Pancreas (tissue), 10 donors: ENCODE measurements around the gene IP6K3. TPM values are rescaled to one million over a fixed set of nuclear protein-coding genes. Genes with fewer than 3 reads are reported as not detected.

Experiments used
- ATAC-seq, 4 donors: fragments of 200-7000 bp; cut with Tn5 transposase; one replicate each; pipeline versions ENCODE4 v1.8.0 to v1.9.1; 2020; ENCODE audit warnings: mild to moderate bottlenecking in 4 of 4, moderate library complexity in 4 of 4
- DNase-seq, 6 donors: peaks; one replicate each; pipeline ENCODE4 v3.0.0-alpha.2; 2020
- FAIRE-seq: peaks from 2 replicates; lab custom pipeline; 2012; peaks lifted over from hg19 to GRCh38; lab: Jason Lieb, UNC
- H3K27ac ChIP-seq, 4 donors: fragments of 200-600 bp; sonication (generic); 1 replicate in 3 of 4; 2 replicates in 1 of 4; pipeline versions ENCODE4 v1.5.0 to v1.8.0; 2020
- H3K27me3 ChIP-seq, 4 donors: fragments of 200-600 bp; one replicate each; pipeline ENCODE4 v1.8.0; 2021
- H3K36me3 ChIP-seq, 3 donors: fragments of 200-600 bp; sonication (generic) in 1 of 3; one replicate each; pipeline versions ENCODE4 v1.5.0 to v1.8.0; 2020 to 2021
- H3K4me1 ChIP-seq, 3 donors: fragments of 200-600 bp; one replicate each; pipeline ENCODE4 v1.8.0; 2021
- H3K4me3 ChIP-seq, 4 donors: fragments of 200-600 bp; sonication (generic) in 2 of 4; one replicate each; pipeline versions ENCODE4 v1.5.0 to v1.8.0; 2020 to 2021
- H3K9me3 ChIP-seq, 4 donors: fragments of 200-600 bp; one replicate each; pipeline ENCODE4 v1.8.0; 2021
- CTCF ChIP-seq, 4 donors: fragments of 200-600 bp; sonication (generic) in 3 of 4; IDR thresholded peaks; one replicate each; pipeline versions ENCODE4 v1.5.0 to v1.8.0; 2021; ENCODE audit warnings: antibody characterized with exemption in 4 of 4
- WGBS, 2 donors: extraction: QIAGEN DNeasy Blood & Tissue Kit; methylation state at CpG; one replicate each; pipeline ENCODE4 v1.1.7; 2013; 5-methylcytosine and 5-hydroxymethylcytosine counted together
- intact Hi-C, 3 donors: fragments of 100-400 bp; cut with DNase I; formaldehyde crosslinking; loops; one replicate each; pipeline versions ENCODE4 v1.11.1 to v1.14.2; 2022
- polyA plus RNA-seq, 2 donors: library from polyadenylated mRNA; stranded (reverse); fragments of 200-250 nt; gene quantifications; one replicate each; pipeline ENCODE4 v1.2.3, GENCODE V29; 2013
- total RNA-seq, 6 donors: library from RNA; stranded (reverse); fragmentation: NEBNext Ultra II Directional in 4 of 6; extraction: Animal tissue kit (Norgen Biotek cat#: 25700) in 4 of 6; gene quantifications; one replicate each; pipeline versions ENCODE4 v1.2.1 to v1.2.4, GENCODE V29; 2021 to 2023
- donor health status: healthy with polysubstance abuse.
- donor health status: DM: no; HTN: no; CAD: no; lungs with moderate emphysema.
- donor health status: DM: no; HTN: no; CAD: no.
- donor health status: control.
- donor health status: control.
- donor health status: Bipolar disorder and iron deficiency.
- donor health status: DM: yes; HTN: yes; CAD: no.
- donor health status: DM: no; HTN: no; CAD: no.
- donor health status: DM: no; HTN: no; CAD: no.
- donor health status: DM: yes; HTN: yes; CAD: no.

IP6K3 gene
- total and polyA plus RNA-seq, 8 donors = 0.12 to 0.69 (median 0.36) TPM

GRCh38 chr6:33679761-33680160 lies 66.9 kb downstream of the IP6K3 start:
- no peaks in the 10 kb centered on the region for H3K27me3 ChIP-seq
- WGBS, 2 donors = 89 to 94% methylated on average over 20 of the region's 20 CpGs
- TF ChIP-seq CTCF (IDR thresholded peaks at IDR 0.05) = no peak
- intact Hi-C loops = no loop called here
- ATAC-seq (no peak), FAIRE-seq (no peak), DNase-seq (no peak)
- no peaks in the 10 kb centered on the region for H3K4me1 ChIP-seq
- H3K4me3 ChIP-seq = no peak overlapping the region
- H3K36me3 ChIP-seq = peaks cover 0 to 35% (median 0%) of the 10 kb centered on the region in 3 donors
- no peaks in the 10 kb centered on the region for H3K9me3 ChIP-seq
- H3K27ac ChIP-seq = no peak overlapping the region

GRCh38 chr6:33678932-33679490 lies 67.7 kb downstream of the IP6K3 start:
- FAIRE-seq (no peak), DNase-seq (no peak), ATAC-seq (no peak)
- Histone ChIP-seq H3K27me3 (no peaks in the 10 kb centered on the region), H3K9me3 (no peaks in the 10 kb centered on the region), H3K4me1 (no peaks in the 10 kb centered on the region), H3K36me3 (peaks cover 0 to 35% (median 0%) of the 10 kb centered on the region in 3 donors), H3K4me3 (no peak overlapping the region), H3K27ac (no peak overlapping the region)
- WGBS, 2 donors = 88 to 90% methylated on average over 12 of the region's 12 CpGs
- intact Hi-C loops = no loop called here
- no peak for TF ChIP-seq CTCF (IDR thresholded peaks at IDR 0.05)

- peaks cover 0 to 40% (median 0%) of the 10 kb centered on the region in 3 donors for H3K36me3 ChIP-seq
- no peaks in the 10 kb centered on the region for H3K4me1 ChIP-seq
- DNase-seq = no peak
- FAIRE-seq = no peak
- H3K27ac ChIP-seq = no peak overlapping the region
- intact Hi-C loops = no loop called here
- H3K27me3 ChIP-seq = no peaks in the 10 kb centered on the region
- H3K4me3 ChIP-seq = no peak overlapping the region
- TF ChIP-seq CTCF (IDR thresholded peaks at IDR 0.05) = no peak
- WGBS, 2 donors = 93 to 95% methylated on average over 24 of the region's 24 CpGs
- no peaks in the 10 kb centered on the region for H3K9me3 ChIP-seq
- no peak for ATAC-seq
These were observed 68.3 kb downstream of the IP6K3 start for GRCh38 chr6:33678233-33678931.

GRCh38 chr6:33677689-33678088 lies 69.0 kb downstream of the IP6K3 start:
- Histone ChIP-seq H3K27me3 (no peaks in the 10 kb centered on the region), H3K36me3 (peaks cover 0 to 40% (median 0%) of the 10 kb centered on the region in 3 donors), H3K4me3 (no peak overlapping the region), H3K4me1 (no peaks in the 10 kb centered on the region), H3K27ac (no peak overlapping the region), H3K9me3 (no peaks in the 10 kb centered on the region)
- WGBS, 2 donors = 92% methylated on average over 2 of the region's 2 CpGs
- intact Hi-C loops = no loop called here
- TF ChIP-seq CTCF (IDR thresholded peaks at IDR 0.05) = no peak
- FAIRE-seq = no peak
- no peak for DNase-seq
- no peak for ATAC-seq

- no peak for TF ChIP-seq CTCF (IDR thresholded peaks at IDR 0.05)
- WGBS, 2 donors = 80 to 84% methylated on average over 8 of the region's 8 CpGs
- peaks cover 0 to 35% (median 0%) of the 10 kb centered on the region in 3 donors for H3K36me3 ChIP-seq
- intact Hi-C loops = no loop called here
- ATAC-seq (no peak), FAIRE-seq (no peak), DNase-seq (no peak)
- no peaks in the 10 kb centered on the region for H3K4me1 ChIP-seq
- H3K27me3 ChIP-seq = no peaks in the 10 kb centered on the region
- no peak overlapping the region for H3K27ac ChIP-seq
- H3K4me3 ChIP-seq = no peak overlapping the region
- H3K9me3 ChIP-seq = no peaks in the 10 kb centered on the region
These were observed 69.5 kb downstream of the IP6K3 start for GRCh38 chr6:33677143-33677660.
